WTC11 (cell line): Measurements from ENCODE around the gene ALDH16A1. TPM values are rescaled to one million over a fixed set of nuclear protein-coding genes. Genes with fewer than 3 reads are reported as not detected.

ENCODE experiments used
- CBFB ChIP-seq: sonication (generic); formaldehyde crosslinking; IDR thresholded peaks from 2 replicates; pipeline ENCODE4 v1.8.1; 2022; ENCODE audit warnings: mild to moderate bottlenecking, low read depth, missing genetic modification reagents
- FOXJ3 ChIP-seq: sonication (generic); formaldehyde crosslinking; IDR thresholded peaks from 2 replicates; pipeline ENCODE4 v1.9.0; 2021; ENCODE audit warnings: missing genetic modification reagents, mild to moderate bottlenecking, borderline replicate concordance
- FOXP1 ChIP-seq: sonication (generic); formaldehyde crosslinking; IDR thresholded peaks from 2 replicates; pipeline ENCODE4 v1.8.0; 2022; ENCODE audit warnings: missing genetic modification reagents, mild to moderate bottlenecking, moderate library complexity, borderline replicate concordance
- GABPB1 ChIP-seq: sonication (generic); formaldehyde crosslinking; IDR thresholded peaks from 2 replicates; pipeline ENCODE4 v1.8.1; 2023; ENCODE audit warnings: mild to moderate bottlenecking, missing genetic modification reagents
- GTF2I ChIP-seq: fragments of 250-450 bp; sonication (Bioruptor Pico); conservative IDR thresholded peaks from 2 replicates; pipeline ENCODE4 v1.4.0; 2021; ENCODE audit warnings: mild to moderate bottlenecking
- IRF2 ChIP-seq: sonication (generic); formaldehyde crosslinking; IDR thresholded peaks from 2 replicates; pipeline ENCODE4 v1.8.0; 2022; ENCODE audit warnings: low read depth, missing genetic modification reagents, borderline replicate concordance
- MYBL2 ChIP-seq: sonication (generic); formaldehyde crosslinking; IDR thresholded peaks from 2 replicates; pipeline ENCODE4 v1.8.1; 2023; ENCODE audit warnings: mild to moderate bottlenecking, moderate library complexity, missing genetic modification reagents
- NFATC4 ChIP-seq: fragments of 250-450 bp; sonication (Bioruptor Pico); IDR thresholded peaks from 2 replicates; pipeline ENCODE4 v1.9.0; 2021; ENCODE audit warnings: mild to moderate bottlenecking
- NFYB ChIP-seq: sonication (generic); formaldehyde crosslinking; conservative IDR thresholded peaks from 2 replicates; pipeline ENCODE4 v1.8.0; 2022; ENCODE audit warnings: low read depth, missing genetic modification reagents
- ZNF232 ChIP-seq: sonication (generic); formaldehyde crosslinking; IDR thresholded peaks from 2 replicates; pipeline ENCODE4 v1.8.0; 2022; ENCODE audit warnings: mild to moderate bottlenecking, missing genetic modification reagents
- total RNA-seq: library from RNA; stranded (reverse); gene quantifications from 3 replicates; pipeline ENCODE4 v1.2.3, GENCODE V29; 2021
- TF ChIP-seq, protein P1 (sequence below): sonication (generic); formaldehyde crosslinking; IDR thresholded peaks from 2 replicates; pipeline ENCODE4 v1.8.0; 2022; ENCODE audit warnings: mild to moderate bottlenecking, missing genetic modification reagents
- TF ChIP-seq, protein P2 (sequence below): fragments of 250-450 bp; sonication (Bioruptor Pico); IDR thresholded peaks from 2 replicates; pipeline ENCODE4 v1.9.0; 2021; ENCODE audit warnings: mild to moderate bottlenecking
- TF ChIP-seq, protein P3 (sequence below): sonication (generic); formaldehyde crosslinking; IDR thresholded peaks from 2 replicates; pipeline ENCODE4 v1.8.0; 2022; ENCODE audit warnings: mild to moderate bottlenecking, missing genetic modification reagents
- TF ChIP-seq, protein P4 (sequence below): sonication (generic); formaldehyde crosslinking; IDR thresholded peaks from 2 replicates; pipeline ENCODE4 v1.8.0; 2022; ENCODE audit warnings: missing genetic modification reagents
- TF ChIP-seq, protein P5 (sequence below): sonication (generic); formaldehyde crosslinking; IDR thresholded peaks from 2 replicates; pipeline ENCODE4 v1.8.1; 2023; ENCODE audit warnings: mild to moderate bottlenecking, missing genetic modification reagents, borderline replicate concordance
- TF ChIP-seq, protein P6 (sequence below): sonication (generic); formaldehyde crosslinking; IDR thresholded peaks from 2 replicates; pipeline ENCODE4 v1.8.0; 2022; ENCODE audit warnings: mild to moderate bottlenecking, missing genetic modification reagents
- TF ChIP-seq, protein P7 (sequence below): sonication (generic); formaldehyde crosslinking; IDR thresholded peaks from 2 replicates; pipeline ENCODE4 v1.8.0; 2023; ENCODE audit warnings: mild to moderate bottlenecking, missing genetic modification reagents

The ALDH16A1 gene
- total RNA-seq, 1 experiment from 2014 or later = 44.3 TPM

DNA sequence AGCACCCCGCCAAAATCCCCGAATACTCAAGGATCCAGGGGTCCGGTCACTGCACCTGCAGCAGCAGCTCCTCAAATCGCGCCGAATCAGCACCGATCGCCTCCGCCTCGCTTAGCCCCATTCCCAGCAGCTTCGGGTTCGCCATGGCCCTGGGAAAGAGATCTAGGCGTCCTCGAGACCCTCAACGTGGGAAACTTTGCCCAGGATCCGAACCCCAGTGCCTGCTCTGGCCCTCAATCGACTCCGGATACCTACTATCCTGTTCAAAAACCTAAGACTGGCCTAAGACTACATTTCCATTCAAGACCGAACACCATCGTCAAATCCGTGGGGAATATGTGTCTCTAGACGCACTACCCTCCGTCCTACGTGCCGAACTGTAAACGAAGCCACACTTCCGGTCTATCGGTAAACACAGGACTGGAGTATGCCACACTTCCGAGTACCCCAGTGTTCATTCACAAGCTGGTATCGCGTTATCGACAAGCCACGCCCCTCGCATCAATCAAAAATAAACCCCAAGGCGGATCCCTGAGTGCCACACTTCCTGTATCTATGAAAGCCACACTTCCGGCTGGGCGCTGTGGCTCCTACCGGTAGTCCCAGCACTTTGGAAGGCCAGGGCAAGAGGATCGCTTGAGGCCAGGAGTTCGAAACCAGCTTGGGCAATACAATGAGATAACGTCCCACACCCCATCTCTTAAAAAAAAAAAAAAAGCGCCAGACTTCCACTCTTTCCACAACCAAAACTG lies 1.4 kb upstream of the ALDH16A1 start, which contains the start of gene PIH1D1 (continued):
- TF ChIP-seq NFATC4 (CRISPR knock-in tag) (no peak), CBFB (CRISPR knock-in tag) (no peak), GTF2I (no peak), NFYB (CRISPR knock-in tag) (no peak), MYBL2 (no peak), IRF2 (CRISPR knock-in tag) (no peak), FOXJ3 (CRISPR knock-in tag) (no peak), ZNF232 (CRISPR knock-in tag) (no peak), FOXP1 (CRISPR knock-in tag) (peak; percentile 27; the same call in 1 of the 2 replicates), GABPB1 (CRISPR knock-in tag) (peak; percentile 39; the same call in 1 of the 2 replicates)
- TF ChIP-seq, protein P1, sequence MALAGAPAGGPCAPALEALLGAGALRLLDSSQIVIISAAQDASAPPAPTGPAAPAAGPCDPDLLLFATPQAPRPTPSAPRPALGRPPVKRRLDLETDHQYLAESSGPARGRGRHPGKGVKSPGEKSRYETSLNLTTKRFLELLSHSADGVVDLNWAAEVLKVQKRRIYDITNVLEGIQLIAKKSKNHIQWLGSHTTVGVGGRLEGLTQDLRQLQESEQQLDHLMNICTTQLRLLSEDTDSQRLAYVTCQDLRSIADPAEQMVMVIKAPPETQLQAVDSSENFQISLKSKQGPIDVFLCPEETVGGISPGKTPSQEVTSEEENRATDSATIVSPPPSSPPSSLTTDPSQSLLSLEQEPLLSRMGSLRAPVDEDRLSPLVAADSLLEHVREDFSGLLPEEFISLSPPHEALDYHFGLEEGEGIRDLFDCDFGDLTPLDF (CRISPR knock-in tag) = no peak
- TF ChIP-seq, protein P2, sequence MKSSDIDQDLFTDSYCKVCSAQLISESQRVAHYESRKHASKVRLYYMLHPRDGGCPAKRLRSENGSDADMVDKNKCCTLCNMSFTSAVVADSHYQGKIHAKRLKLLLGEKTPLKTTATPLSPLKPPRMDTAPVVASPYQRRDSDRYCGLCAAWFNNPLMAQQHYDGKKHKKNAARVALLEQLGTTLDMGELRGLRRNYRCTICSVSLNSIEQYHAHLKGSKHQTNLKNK (CRISPR knock-in tag) = no peak
- TF ChIP-seq, protein P3, sequence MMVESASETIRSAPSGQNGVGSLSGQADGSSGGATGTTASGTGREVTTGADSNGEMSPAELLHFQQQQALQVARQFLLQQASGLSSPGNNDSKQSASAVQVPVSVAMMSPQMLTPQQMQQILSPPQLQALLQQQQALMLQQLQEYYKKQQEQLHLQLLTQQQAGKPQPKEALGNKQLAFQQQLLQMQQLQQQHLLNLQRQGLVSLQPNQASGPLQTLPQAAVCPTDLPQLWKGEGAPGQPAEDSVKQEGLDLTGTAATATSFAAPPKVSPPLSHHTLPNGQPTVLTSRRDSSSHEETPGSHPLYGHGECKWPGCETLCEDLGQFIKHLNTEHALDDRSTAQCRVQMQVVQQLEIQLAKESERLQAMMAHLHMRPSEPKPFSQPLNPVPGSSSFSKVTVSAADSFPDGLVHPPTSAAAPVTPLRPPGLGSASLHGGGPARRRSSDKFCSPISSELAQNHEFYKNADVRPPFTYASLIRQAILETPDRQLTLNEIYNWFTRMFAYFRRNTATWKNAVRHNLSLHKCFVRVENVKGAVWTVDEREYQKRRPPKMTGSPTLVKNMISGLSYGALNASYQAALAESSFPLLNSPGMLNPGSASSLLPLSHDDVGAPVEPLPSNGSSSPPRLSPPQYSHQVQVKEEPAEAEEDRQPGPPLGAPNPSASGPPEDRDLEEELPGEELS (CRISPR knock-in tag) = 0 out of 2 replicates have a peak, but pooled peaks have one; percentile 40
- TF ChIP-seq, protein P4, sequence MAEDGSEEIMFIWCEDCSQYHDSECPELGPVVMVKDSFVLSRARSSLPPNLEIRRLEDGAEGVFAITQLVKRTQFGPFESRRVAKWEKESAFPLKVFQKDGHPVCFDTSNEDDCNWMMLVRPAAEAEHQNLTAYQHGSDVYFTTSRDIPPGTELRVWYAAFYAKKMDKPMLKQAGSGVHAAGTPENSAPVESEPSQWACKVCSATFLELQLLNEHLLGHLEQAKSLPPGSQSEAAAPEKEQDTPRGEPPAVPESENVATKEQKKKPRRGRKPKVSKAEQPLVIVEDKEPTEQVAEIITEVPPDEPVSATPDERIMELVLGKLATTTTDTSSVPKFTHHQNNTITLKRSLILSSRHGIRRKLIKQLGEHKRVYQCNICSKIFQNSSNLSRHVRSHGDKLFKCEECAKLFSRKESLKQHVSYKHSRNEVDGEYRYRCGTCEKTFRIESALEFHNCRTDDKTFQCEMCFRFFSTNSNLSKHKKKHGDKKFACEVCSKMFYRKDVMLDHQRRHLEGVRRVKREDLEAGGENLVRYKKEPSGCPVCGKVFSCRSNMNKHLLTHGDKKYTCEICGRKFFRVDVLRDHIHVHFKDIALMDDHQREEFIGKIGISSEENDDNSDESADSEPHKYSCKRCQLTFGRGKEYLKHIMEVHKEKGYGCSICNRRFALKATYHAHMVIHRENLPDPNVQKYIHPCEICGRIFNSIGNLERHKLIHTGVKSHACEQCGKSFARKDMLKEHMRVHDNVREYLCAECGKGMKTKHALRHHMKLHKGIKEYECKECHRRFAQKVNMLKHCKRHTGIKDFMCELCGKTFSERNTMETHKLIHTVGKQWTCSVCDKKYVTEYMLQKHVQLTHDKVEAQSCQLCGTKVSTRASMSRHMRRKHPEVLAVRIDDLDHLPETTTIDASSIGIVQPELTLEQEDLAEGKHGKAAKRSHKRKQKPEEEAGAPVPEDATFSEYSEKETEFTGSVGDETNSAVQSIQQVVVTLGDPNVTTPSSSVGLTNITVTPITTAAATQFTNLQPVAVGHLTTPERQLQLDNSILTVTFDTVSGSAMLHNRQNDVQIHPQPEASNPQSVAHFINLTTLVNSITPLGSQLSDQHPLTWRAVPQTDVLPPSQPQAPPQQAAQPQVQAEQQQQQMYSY (CRISPR knock-in tag) = no peak
- TF ChIP-seq, protein P5, sequence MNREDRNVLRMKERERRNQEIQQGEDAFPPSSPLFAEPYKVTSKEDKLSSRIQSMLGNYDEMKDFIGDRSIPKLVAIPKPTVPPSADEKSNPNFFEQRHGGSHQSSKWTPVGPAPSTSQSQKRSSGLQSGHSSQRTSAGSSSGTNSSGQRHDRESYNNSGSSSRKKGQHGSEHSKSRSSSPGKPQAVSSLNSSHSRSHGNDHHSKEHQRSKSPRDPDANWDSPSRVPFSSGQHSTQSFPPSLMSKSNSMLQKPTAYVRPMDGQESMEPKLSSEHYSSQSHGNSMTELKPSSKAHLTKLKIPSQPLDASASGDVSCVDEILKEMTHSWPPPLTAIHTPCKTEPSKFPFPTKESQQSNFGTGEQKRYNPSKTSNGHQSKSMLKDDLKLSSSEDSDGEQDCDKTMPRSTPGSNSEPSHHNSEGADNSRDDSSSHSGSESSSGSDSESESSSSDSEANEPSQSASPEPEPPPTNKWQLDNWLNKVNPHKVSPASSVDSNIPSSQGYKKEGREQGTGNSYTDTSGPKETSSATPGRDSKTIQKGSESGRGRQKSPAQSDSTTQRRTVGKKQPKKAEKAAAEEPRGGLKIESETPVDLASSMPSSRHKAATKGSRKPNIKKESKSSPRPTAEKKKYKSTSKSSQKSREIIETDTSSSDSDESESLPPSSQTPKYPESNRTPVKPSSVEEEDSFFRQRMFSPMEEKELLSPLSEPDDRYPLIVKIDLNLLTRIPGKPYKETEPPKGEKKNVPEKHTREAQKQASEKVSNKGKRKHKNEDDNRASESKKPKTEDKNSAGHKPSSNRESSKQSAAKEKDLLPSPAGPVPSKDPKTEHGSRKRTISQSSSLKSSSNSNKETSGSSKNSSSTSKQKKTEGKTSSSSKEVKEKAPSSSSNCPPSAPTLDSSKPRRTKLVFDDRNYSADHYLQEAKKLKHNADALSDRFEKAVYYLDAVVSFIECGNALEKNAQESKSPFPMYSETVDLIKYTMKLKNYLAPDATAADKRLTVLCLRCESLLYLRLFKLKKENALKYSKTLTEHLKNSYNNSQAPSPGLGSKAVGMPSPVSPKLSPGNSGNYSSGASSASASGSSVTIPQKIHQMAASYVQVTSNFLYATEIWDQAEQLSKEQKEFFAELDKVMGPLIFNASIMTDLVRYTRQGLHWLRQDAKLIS = no peak
- TF ChIP-seq, protein P6, sequence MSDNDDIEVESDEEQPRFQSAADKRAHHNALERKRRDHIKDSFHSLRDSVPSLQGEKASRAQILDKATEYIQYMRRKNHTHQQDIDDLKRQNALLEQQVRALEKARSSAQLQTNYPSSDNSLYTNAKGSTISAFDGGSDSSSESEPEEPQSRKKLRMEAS (CRISPR knock-in tag) = peak; percentile 70
- TF ChIP-seq, protein P7, sequence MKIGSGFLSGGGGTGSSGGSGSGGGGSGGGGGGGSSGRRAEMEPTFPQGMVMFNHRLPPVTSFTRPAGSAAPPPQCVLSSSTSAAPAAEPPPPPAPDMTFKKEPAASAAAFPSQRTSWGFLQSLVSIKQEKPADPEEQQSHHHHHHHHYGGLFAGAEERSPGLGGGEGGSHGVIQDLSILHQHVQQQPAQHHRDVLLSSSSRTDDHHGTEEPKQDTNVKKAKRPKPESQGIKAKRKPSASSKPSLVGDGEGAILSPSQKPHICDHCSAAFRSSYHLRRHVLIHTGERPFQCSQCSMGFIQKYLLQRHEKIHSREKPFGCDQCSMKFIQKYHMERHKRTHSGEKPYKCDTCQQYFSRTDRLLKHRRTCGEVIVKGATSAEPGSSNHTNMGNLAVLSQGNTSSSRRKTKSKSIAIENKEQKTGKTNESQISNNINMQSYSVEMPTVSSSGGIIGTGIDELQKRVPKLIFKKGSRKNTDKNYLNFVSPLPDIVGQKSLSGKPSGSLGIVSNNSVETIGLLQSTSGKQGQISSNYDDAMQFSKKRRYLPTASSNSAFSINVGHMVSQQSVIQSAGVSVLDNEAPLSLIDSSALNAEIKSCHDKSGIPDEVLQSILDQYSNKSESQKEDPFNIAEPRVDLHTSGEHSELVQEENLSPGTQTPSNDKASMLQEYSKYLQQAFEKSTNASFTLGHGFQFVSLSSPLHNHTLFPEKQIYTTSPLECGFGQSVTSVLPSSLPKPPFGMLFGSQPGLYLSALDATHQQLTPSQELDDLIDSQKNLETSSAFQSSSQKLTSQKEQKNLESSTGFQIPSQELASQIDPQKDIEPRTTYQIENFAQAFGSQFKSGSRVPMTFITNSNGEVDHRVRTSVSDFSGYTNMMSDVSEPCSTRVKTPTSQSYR = no peak
